Gastrocnemius medialis (tissue), 4 donors: ENCODE measurements around the gene CDC25B. TPM values are rescaled to one million over a fixed set of nuclear protein-coding genes. Genes with fewer than 3 reads are reported as not detected.

Source experiments
- ATAC-seq, 2 donors: fragments of 150-250 bp; one replicate each; pipeline ENCODE4 v1.9.1; 2016
- DNase-seq, 2 donors: peaks; one replicate each; pipeline ENCODE4 v3.0.0-alpha.2; 2019
- H3K27ac ChIP-seq, 4 donors: fragments of 200-600 bp; sonication (generic); 1 replicate in 1 of 4; 2 replicates in 3 of 4; pipeline ENCODE4 v1.5.1; 2016 to 2018; ENCODE audit warnings: mild to moderate bottlenecking in 2 of 4, moderate library complexity in 1 of 4
- H3K27me3 ChIP-seq, 3 donors: fragments of 200-600 bp; sonication (generic) in 2 of 3; 1 replicate in 1 of 3; 2 replicates in 2 of 3; pipeline versions ENCODE4 v1.5.1 to v1.6.0; 2016 to 2019; ENCODE audit warnings: mild to moderate bottlenecking in 1 of 3, moderate library complexity in 1 of 3
- H3K36me3 ChIP-seq, 2 donors: fragments of 200-600 bp; sonication (generic) in 1 of 2; one replicate each; pipeline ENCODE4 v1.5.1; 2017 to 2018
- H3K4me1 ChIP-seq, 2 donors: fragments of 200-600 bp; sonication (generic) in 1 of 2; one replicate each; pipeline ENCODE4 v1.5.1; 2016 to 2017; ENCODE audit warnings: mild to moderate bottlenecking in 2 of 2
- H3K4me3 ChIP-seq, 4 donors: fragments of 200-600 bp; sonication (generic) in 3 of 4; 1 replicate in 1 of 4; 2 replicates in 3 of 4; pipeline ENCODE4 v1.5.1; 2016 to 2019; ENCODE audit warnings: mild to moderate bottlenecking in 2 of 4
- H3K9me3 ChIP-seq, 3 donors: fragments of 200-600 bp; sonication (generic) in 2 of 3; 1 replicate in 1 of 3; 2 replicates in 2 of 3; pipeline ENCODE4 v1.5.1; 2016 to 2019
- POLR2A ChIP-seq, 2 donors: fragments of 450-650 bp; IDR thresholded peaks; one replicate each; pipeline ENCODE4 v1.6.1; 2017; ENCODE audit warnings: antibody characterized with exemption in 2 of 2, mild to moderate bottlenecking in 2 of 2, moderate library complexity in 2 of 2
- in situ Hi-C, 4 donors: fragments of 200-750 bp; cut with MboI; loops; one replicate each; pipeline versions ENCODE4 v1.15.0 to v1.8.0; 2017; ENCODE audit warnings: low sequenced_read_pairs in 4 of 4
- intact Hi-C: fragments of 100-400 bp; cut with DNase I; formaldehyde crosslinking; loops from one replicate; pipeline ENCODE4 v1.15.1; 2023; ENCODE audit warnings: low total_unique reads
- total RNA-seq, 4 donors: library from RNA; depleted of rRNA; stranded (reverse); fragments of >200 nt; gene quantifications; one replicate each; pipeline versions ENCODE4 v1.1.0 to v1.2.3, GENCODE V29; 2016
- TF ChIP-seq, protein P1 (sequence below), 5 experiments: fragments of 450-650 bp in 3 of 5; fragments of 200-600 bp in 2 of 5; sonication (generic) in 2 of 5; IDR thresholded peaks in 4 of 5; conservative IDR thresholded peaks in 1 of 5; 1 replicate in 4 of 5; 2 replicates in 1 of 5; pipeline ENCODE4 v1.5.1; 2016 to 2019; ENCODE audit warnings: antibody characterized with exemption in 5 of 5, mild to moderate bottlenecking in 3 of 5, moderate library complexity in 3 of 5

CDC25B gene
- total RNA-seq, 4 donors from 2014 or later = 2.3 to 17.3 (median 10.1) TPM

DNA sequence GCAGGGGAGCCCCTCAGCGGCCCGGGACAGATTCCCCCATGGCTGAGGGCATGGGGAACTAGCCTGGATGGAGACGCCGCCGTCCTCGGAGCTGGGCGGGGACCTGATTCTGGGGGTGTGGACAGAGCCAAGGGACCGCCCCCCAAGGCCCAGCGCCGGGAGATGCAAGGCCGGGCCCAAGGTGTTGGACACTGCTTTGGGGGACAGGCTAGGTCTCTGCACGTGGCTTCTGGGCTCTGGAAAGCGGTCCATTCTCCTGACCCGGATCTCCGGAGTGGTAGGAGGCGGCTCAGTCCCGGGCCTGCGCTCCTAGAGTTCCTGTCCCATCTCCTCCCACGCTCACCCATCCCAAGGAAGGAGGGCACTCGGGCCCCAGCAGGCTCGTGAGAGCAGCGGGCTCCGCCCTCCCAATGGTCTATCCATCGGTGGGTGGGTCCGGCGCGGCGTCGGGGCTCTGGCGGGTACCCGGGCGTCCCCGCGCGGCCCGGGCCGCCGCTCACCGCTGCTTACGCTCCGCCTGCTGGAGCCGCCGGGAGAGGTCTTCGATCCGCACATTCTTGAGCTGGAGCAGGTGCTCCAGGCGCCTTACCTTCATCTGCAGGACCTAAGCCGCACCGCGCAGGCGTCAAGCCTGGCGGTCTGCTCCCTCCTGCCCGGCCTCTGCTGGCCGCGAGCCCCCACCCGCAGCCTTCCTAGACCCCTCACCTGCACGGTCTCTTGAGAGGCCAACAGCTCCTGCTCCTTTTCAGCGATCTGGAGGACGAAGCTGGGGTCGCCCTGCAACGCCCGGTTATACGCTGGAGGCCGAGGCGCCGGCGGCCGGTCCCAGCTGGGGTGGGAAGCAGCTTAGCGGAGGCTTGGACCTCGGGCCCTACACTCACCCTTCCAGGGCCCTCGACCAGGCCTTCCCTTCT is 18.1 kb upstream of the CDC25B start:
- no peaks in the 10 kb centered on the region for H3K36me3 ChIP-seq
- H3K27me3 ChIP-seq = peaks cover 0 to 15% (median 14%) of the 10 kb centered on the region in 3 donors
- intact Hi-C loops = no loop called here
- no peaks in the 10 kb centered on the region for H3K9me3 ChIP-seq
- peaks cover 14 to 22% of the 10 kb centered on the region in 2 donors for H3K4me1 ChIP-seq
- no peak for TF ChIP-seq POLR2A (IDR thresholded peaks at IDR 0.05)
- TF ChIP-seq, protein P1, sequence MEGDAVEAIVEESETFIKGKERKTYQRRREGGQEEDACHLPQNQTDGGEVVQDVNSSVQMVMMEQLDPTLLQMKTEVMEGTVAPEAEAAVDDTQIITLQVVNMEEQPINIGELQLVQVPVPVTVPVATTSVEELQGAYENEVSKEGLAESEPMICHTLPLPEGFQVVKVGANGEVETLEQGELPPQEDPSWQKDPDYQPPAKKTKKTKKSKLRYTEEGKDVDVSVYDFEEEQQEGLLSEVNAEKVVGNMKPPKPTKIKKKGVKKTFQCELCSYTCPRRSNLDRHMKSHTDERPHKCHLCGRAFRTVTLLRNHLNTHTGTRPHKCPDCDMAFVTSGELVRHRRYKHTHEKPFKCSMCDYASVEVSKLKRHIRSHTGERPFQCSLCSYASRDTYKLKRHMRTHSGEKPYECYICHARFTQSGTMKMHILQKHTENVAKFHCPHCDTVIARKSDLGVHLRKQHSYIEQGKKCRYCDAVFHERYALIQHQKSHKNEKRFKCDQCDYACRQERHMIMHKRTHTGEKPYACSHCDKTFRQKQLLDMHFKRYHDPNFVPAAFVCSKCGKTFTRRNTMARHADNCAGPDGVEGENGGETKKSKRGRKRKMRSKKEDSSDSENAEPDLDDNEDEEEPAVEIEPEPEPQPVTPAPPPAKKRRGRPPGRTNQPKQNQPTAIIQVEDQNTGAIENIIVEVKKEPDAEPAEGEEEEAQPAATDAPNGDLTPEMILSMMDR (IDR thresholded peaks at IDR 0.05 in 4 of 5, conservative IDR thresholded peaks at IDR 0.05 in 1 of 5) = no peak
- DNase-seq (no peak), ATAC-seq (no peak)
- peak overlapping the region; percentile 49 to 53 (median 52) for H3K4me3 ChIP-seq
- no peak overlapping the region for H3K27ac ChIP-seq
- in situ Hi-C loops = no loop called here

DNA sequence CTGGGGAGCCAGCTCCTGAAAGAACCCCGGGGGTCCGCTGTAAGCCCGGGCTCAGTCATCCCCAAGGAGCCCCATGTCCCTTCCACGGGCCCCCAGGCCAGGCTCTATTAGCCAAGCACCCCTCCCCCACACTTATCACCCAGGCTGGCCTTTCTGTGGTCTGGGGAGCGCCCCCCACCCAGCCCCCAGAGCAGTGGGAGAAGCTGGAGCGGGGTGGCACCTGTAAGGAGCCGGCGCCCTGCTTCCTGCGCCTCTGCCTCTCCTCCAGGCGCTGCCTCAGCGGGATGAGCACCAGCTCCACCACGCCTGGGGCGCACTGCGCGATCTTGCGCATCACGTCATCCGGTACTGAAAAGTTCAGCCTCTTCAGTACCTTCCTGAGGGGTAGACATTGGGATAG is 17.1 kb upstream of the CDC25B start:
- in situ Hi-C loops = no loop called here
- H3K4me3 ChIP-seq = no peak overlapping the region

DNA sequence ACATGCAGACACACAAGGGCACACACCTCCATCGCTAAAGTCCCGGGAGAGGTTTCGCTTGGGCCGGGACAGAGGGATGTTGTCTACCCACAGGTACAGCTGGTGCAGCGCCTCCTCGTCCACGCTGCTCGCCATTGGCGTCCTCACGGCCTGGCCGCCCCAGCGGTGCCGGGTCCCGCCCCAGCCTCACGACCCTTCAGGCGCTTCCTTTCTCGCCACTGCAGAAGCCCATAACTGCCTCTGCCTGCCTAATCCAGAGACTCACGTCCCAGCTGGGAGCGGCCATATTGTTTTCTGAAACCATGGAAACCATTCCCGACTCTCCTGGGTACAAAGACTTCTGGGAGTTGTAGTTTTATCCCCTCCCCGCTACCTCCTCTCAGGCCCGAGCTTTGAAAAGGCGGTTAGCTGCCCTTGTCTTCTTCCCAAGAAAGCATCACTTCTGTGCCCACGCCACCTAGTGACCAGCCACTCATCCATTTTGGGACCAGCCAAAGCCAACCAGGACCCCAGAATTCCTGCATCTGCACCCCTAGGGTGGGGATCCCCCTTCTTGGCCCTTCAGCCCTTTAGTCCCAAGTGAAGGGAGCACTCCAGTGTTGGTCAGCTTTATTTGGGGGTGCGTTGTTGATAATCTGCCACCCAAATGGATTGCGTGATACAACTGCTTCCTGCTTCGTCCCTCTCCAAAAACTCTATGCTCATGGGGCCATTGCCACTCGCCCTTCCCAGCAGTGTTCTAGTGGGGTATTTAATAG is 14.8 kb upstream of the CDC25B start, which contains the start of gene SPEF1:
TSS of gene SPEF1 (minus strand) at position 296 of the 758 bp plus-strand sequence. CDS start at position 135, 161 bp downstream.
- no peak for TF ChIP-seq POLR2A (IDR thresholded peaks at IDR 0.05)
- TF ChIP-seq, protein P1 (IDR thresholded peaks at IDR 0.05 in 4 of 5, conservative IDR thresholded peaks at IDR 0.05 in 1 of 5) = peak; percentile 27 to 57 (median 36)
- H3K4me3 ChIP-seq = peak within 1 kb of the TSS; percentile 53 to 73 (median 55)
- no peaks in the 10 kb centered on the region for H3K9me3 ChIP-seq
- ATAC-seq (peak; percentile 92 to 98), DNase-seq (peak; percentile 69 to 83)
- peak within 1 kb of the TSS; percentile 47 to 67 (median 59) for H3K27ac ChIP-seq
- H3K36me3 ChIP-seq = no peaks in the 10 kb centered on the region
- in situ Hi-C loops (no loop called here), intact Hi-C loops (loop anchor here (1.0 kb wide), 1 partner anchor 13 kb away; no protein-coding TSS in a partner anchor)
- H3K27me3 ChIP-seq = peaks cover 0 to 10% (median 8%) of the 10 kb centered on the region in 3 donors
- peaks cover 39 to 50% of the 10 kb centered on the region in 2 donors for H3K4me1 ChIP-seq

More for the DNA sequence above, 17.1 kb upstream of the CDC25B start:
- Histone ChIP-seq H3K9me3 (no peaks in the 10 kb centered on the region), H3K36me3 (no peaks in the 10 kb centered on the region), H3K27ac (no peak overlapping the region), H3K27me3 (peaks cover 0 to 15% (median 14%) of the 10 kb centered on the region in 3 donors), H3K4me1 (peaks cover 20 to 32% of the 10 kb centered on the region in 2 donors)
- intact Hi-C loops = no loop called here
- no peak for ATAC-seq
- no peak for TF ChIP-seq POLR2A (IDR thresholded peaks at IDR 0.05)
- TF ChIP-seq, protein P1 (IDR thresholded peaks at IDR 0.05 in 4 of 5, conservative IDR thresholded peaks at IDR 0.05 in 1 of 5) = no peak
- no peak for DNase-seq

DNA sequence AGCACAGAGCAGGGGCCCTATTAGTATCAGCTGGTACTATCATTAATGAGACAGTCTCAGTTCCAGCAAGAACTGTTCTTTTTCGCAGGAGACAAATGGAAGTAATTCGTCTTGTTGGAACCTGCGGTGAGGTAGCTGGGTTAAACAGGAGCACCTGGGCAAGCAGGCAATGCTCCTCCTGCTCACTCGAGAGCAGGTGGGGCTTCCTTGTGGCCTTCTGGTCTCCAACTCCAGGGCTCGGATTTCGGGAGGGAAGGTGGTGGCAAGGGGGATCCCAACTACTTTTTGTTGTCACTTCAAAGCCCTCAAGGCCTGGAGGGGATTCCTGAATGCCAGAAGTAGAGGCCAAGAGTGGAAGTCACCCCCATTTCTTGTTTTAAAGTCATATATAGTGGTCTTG is 13.5 kb upstream of the CDC25B start:
- Histone ChIP-seq H3K9me3 (no peaks in the 10 kb centered on the region), H3K36me3 (no peaks in the 10 kb centered on the region), H3K4me3 (no peak overlapping the region), H3K27ac (no peak overlapping the region), H3K27me3 (peaks cover 0 to 7% (median 3%) of the 10 kb centered on the region in 3 donors), H3K4me1 (peaks cover 43 to 45% of the 10 kb centered on the region in 2 donors)
- intact Hi-C loops = no loop called here
- in situ Hi-C loops = no loop called here
- ATAC-seq (no peak), DNase-seq (no peak)
- TF ChIP-seq, protein P1 (IDR thresholded peaks at IDR 0.05 in 4 of 5, conservative IDR thresholded peaks at IDR 0.05 in 1 of 5) = no peak
- no peak for TF ChIP-seq POLR2A (IDR thresholded peaks at IDR 0.05)
